ENCODE data around the gene ROR2.

GRCh38 chr9:91744114-91744513 is 205.9 kb downstream of the ROR2 start:
- TF ChIP-seq, protein P1, sequence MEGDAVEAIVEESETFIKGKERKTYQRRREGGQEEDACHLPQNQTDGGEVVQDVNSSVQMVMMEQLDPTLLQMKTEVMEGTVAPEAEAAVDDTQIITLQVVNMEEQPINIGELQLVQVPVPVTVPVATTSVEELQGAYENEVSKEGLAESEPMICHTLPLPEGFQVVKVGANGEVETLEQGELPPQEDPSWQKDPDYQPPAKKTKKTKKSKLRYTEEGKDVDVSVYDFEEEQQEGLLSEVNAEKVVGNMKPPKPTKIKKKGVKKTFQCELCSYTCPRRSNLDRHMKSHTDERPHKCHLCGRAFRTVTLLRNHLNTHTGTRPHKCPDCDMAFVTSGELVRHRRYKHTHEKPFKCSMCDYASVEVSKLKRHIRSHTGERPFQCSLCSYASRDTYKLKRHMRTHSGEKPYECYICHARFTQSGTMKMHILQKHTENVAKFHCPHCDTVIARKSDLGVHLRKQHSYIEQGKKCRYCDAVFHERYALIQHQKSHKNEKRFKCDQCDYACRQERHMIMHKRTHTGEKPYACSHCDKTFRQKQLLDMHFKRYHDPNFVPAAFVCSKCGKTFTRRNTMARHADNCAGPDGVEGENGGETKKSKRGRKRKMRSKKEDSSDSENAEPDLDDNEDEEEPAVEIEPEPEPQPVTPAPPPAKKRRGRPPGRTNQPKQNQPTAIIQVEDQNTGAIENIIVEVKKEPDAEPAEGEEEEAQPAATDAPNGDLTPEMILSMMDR (IDR thresholded peaks at IDR 0.05; ENCODE audit: extremely low read depth in 1 of 2, insufficient read depth in 1 of 2, low read depth in 1 of 2, low read length in 2 of 2) = no peak
- TF ChIP-seq POLR2AphosphoS5 (IDR thresholded peaks at IDR 0.05; ENCODE audit: insufficient read depth, low read depth, low read length) (no peak), POLR2A (IDR thresholded peaks at IDR 0.05; ENCODE audit: low read depth, low read length) (no peak), MYC (IDR thresholded peaks at IDR 0.05; ENCODE audit: low read depth, low read length) (no peak), EZH2 (IDR thresholded peaks at IDR 0.05; ENCODE audit: borderline replicate concordance, low read depth, low read length, severe bottlenecking) (no peak)

Data from endothelial cell of umbilical vein (primary cell).